RCC 7860 (cell line): ENCODE data around the gene PRPF8.

Experiments used
- DNase-seq: peaks from one replicate; pipeline ENCODE4 v3.0.0-alpha.2; 2015; ENCODE audit warnings: low spot score
- FAIRE-seq: peaks from 2 replicates; lab custom pipeline; 2012; peaks lifted over from hg19 to GRCh38; lab: Jason Lieb, UNC

PRPF8 gene

GRCh38 chr17:1601571-1601970 is 83.1 kb downstream of the PRPF8 start:
- DNase-seq (no peak), FAIRE-seq (no peak)
